IPS DF 6.9 (cell line): ENCODE results near the gene ADARB2.

Experiments
- DNase-seq: peaks from one replicate; pipeline ENCODE4 v3.0.0-alpha.2; 2013; ENCODE audit warnings: low read depth, low spot score
- H3K27ac ChIP-seq: one replicate; pipeline ENCODE4 v1.5.1; 2013; ENCODE audit warnings: low read length, control low read depth
- H3K27me3 ChIP-seq: 2 replicates; pipeline ENCODE4 v1.6.1; 2013; ENCODE audit warnings: mild to moderate bottlenecking, low read length; ENCODE audit not compliant: control insufficient read depth, insufficient read depth
- H3K36me3 ChIP-seq: 2 replicates; pipeline ENCODE4 v1.6.1; 2013; ENCODE audit warnings: low read length; ENCODE audit not compliant: control insufficient read depth, insufficient read depth
- H3K4me1 ChIP-seq: 2 replicates; pipeline ENCODE4 v1.6.1; 2013; ENCODE audit warnings: low read length; ENCODE audit not compliant: control insufficient read depth, insufficient read depth
- H3K4me3 ChIP-seq: 2 replicates; pipeline ENCODE4 v1.5.1; 2013; ENCODE audit warnings: mild to moderate bottlenecking, low read length
- H3K9me3 ChIP-seq: 2 replicates; pipeline ENCODE4 v1.6.1; 2013; ENCODE audit warnings: low read length, inconsistent platforms; ENCODE audit not compliant: control insufficient read depth, insufficient read depth
- WGBS: extraction: QIAGEN DNeasy Blood & Tissue Kit; methylation state at CpG from one replicate; pipeline ENCODE4 v1.1.7; 2013; ENCODE audit warnings: mixed read lengths, missing lambda C conversion rate; ENCODE audit not compliant: insufficient read length, insufficient coverage; 5-methylcytosine and 5-hydroxymethylcytosine counted together

Gene ADARB2

GRCh38 chr10:1716839-1717238 is 20.5 kb downstream of the ADARB2 start:
- Histone ChIP-seq H3K4me3 (no peak overlapping the region), H3K27me3 (no peaks in the 10 kb centered on the region), H3K36me3 (no peaks in the 10 kb centered on the region), H3K4me1 (peaks cover 2% of the 10 kb centered on the region; the same call in 1 of the 2 replicates), H3K27ac (no peak overlapping the region), H3K9me3 (no peaks in the 10 kb centered on the region)
- DNase-seq: no peak
- WGBS: no CpG with 5 or more reads among the region's 4 CpGs

GRCh38 chr10:1715821-1716220 is 21.5 kb downstream of the ADARB2 start:
- Histone ChIP-seq H3K4me1 (peaks cover 2% of the 10 kb centered on the region; the same call in 1 of the 2 replicates), H3K9me3 (no peaks in the 10 kb centered on the region), H3K4me3 (no peak overlapping the region), H3K27me3 (no peaks in the 10 kb centered on the region), H3K36me3 (no peaks in the 10 kb centered on the region), H3K27ac (no peak overlapping the region)
- no CpG with 5 or more reads among the region's 18 CpGs for WGBS
- no peak for DNase-seq

- no CpG with 5 or more reads among the region's 18 CpGs for WGBS
- no peak for DNase-seq
- H3K36me3 ChIP-seq: no peaks in the 10 kb centered on the region
- H3K27ac ChIP-seq: no peak overlapping the region
- H3K4me3 ChIP-seq: no peak overlapping the region
- no peaks in the 10 kb centered on the region for H3K27me3 ChIP-seq
- no peaks in the 10 kb centered on the region for H3K9me3 ChIP-seq
- peaks cover 2% of the 10 kb centered on the region; the same call in 1 of the 2 replicates for H3K4me1 ChIP-seq
These were observed 24.2 kb downstream of the ADARB2 start for GRCh38 chr10:1712944-1713671.

- no peaks in the 10 kb centered on the region for H3K36me3 ChIP-seq
- peaks cover 2% of the 10 kb centered on the region; the same call in 1 of the 2 replicates for H3K4me1 ChIP-seq
- no peaks in the 10 kb centered on the region for H3K27me3 ChIP-seq
- H3K4me3 ChIP-seq: no peak overlapping the region
- no CpG with 5 or more reads among the region's 7 CpGs for WGBS
- no peaks in the 10 kb centered on the region for H3K9me3 ChIP-seq
- H3K27ac ChIP-seq: no peak overlapping the region
- no peak for DNase-seq
These were observed 25.0 kb downstream of the ADARB2 start for GRCh38 chr10:1712314-1712713.

- no peaks in the 10 kb centered on the region for H3K36me3 ChIP-seq
- H3K27me3 ChIP-seq: no peaks in the 10 kb centered on the region
- no peak for DNase-seq
- H3K9me3 ChIP-seq: no peaks in the 10 kb centered on the region; the same call in 1 of the 2 replicates
- H3K4me1 ChIP-seq: no peaks in the 10 kb centered on the region
- H3K27ac ChIP-seq: no peak overlapping the region
- H3K4me3 ChIP-seq: no peak overlapping the region
- no CpG with 5 or more reads among the region's 2 CpGs for WGBS
These were observed 28.2 kb downstream of the ADARB2 start for GRCh38 chr10:1709161-1709560.

GRCh38 chr10:1708746-1709145 is 28.6 kb downstream of the ADARB2 start:
- Histone ChIP-seq H3K9me3 (no peaks in the 10 kb centered on the region; the same call in none of the 2 replicates), H3K27ac (no peak overlapping the region), H3K36me3 (no peaks in the 10 kb centered on the region), H3K4me1 (no peaks in the 10 kb centered on the region), H3K27me3 (no peaks in the 10 kb centered on the region), H3K4me3 (no peak overlapping the region)
- no peak for DNase-seq
- WGBS: no CpG with 5 or more reads among the region's 7 CpGs

- no peak for DNase-seq
- WGBS: no CpG with 5 or more reads among the region's 6 CpGs
- Histone ChIP-seq H3K36me3 (no peaks in the 10 kb centered on the region), H3K4me3 (no peak overlapping the region), H3K9me3 (no peaks in the 10 kb centered on the region; the same call in none of the 2 replicates), H3K27me3 (no peaks in the 10 kb centered on the region), H3K27ac (no peak overlapping the region), H3K4me1 (no peaks in the 10 kb centered on the region)
These were observed 30.6 kb downstream of the ADARB2 start for GRCh38 chr10:1706711-1707110.

GRCh38 chr10:1706256-1706655 is 31.1 kb downstream of the ADARB2 start:
- WGBS: no CpG with 5 or more reads among the region's 3 CpGs

GRCh38 chr10:1698185-1698584 is 39.1 kb downstream of the ADARB2 start:
- no peaks in the 10 kb centered on the region for H3K9me3 ChIP-seq
- no peak overlapping the region for H3K27ac ChIP-seq
- no peak for DNase-seq
- no peaks in the 10 kb centered on the region for H3K36me3 ChIP-seq
- H3K4me3 ChIP-seq: no peak overlapping the region
- H3K4me1 ChIP-seq: no peaks in the 10 kb centered on the region
- H3K27me3 ChIP-seq: no peaks in the 10 kb centered on the region
- WGBS: no CpG with 5 or more reads among the region's 8 CpGs

More at GRCh38 chr10:1706256-1706655, 31.1 kb downstream of the ADARB2 start:
- Histone ChIP-seq H3K36me3 (no peaks in the 10 kb centered on the region), H3K4me1 (no peaks in the 10 kb centered on the region), H3K27ac (no peak overlapping the region), H3K4me3 (no peak overlapping the region), H3K27me3 (no peaks in the 10 kb centered on the region), H3K9me3 (no peaks in the 10 kb centered on the region; the same call in none of the 2 replicates)
- DNase-seq: no peak

GRCh38 chr10:1696106-1696505 is 41.2 kb downstream of the ADARB2 start:
- H3K4me3 ChIP-seq: no peak overlapping the region
- H3K4me1 ChIP-seq: no peaks in the 10 kb centered on the region
- DNase-seq: no peak
- H3K36me3 ChIP-seq: no peaks in the 10 kb centered on the region
- no peak overlapping the region for H3K27ac ChIP-seq
- no peaks in the 10 kb centered on the region for H3K9me3 ChIP-seq
- no CpG with 5 or more reads among the region's 6 CpGs for WGBS
- no peaks in the 10 kb centered on the region for H3K27me3 ChIP-seq

GRCh38 chr10:1690086-1690485 is 47.2 kb downstream of the ADARB2 start:
- Histone ChIP-seq H3K4me3 (no peak overlapping the region), H3K36me3 (no peaks in the 10 kb centered on the region; the same call in 1 of the 2 replicates), H3K9me3 (no peaks in the 10 kb centered on the region; the same call in 1 of the 2 replicates), H3K27me3 (no peaks in the 10 kb centered on the region), H3K27ac (no peak overlapping the region), H3K4me1 (no peaks in the 10 kb centered on the region)
- no CpG with 5 or more reads among the region's 5 CpGs for whole genome bisulfite sequencing
- no peak for DNase-seq
